ENCODE measurements around the gene LZTR1. TPM values are rescaled to one million over a fixed set of nuclear protein-coding genes. Genes with fewer than 3 reads are reported as not detected.
A peak's percentile ranks its signal among the peaks of the same experiment; 100 is the strongest.

Gene LZTR1
- total and polyA plus RNA-seq, 3 experiments from 2014 or later: 17.1 to 78.7 (median 75.0) TPM

GRCh38 chr22:20946080-20946986 is 35.8 kb upstream of the LZTR1 start:
- H3K27ac ChIP-seq (ENCODE audit: low read depth, low read length): no peak overlapping the region
- H3K4me1 ChIP-seq (ENCODE audit: insufficient read depth, low read length): peaks cover 17% of the 10 kb centered on the region
- Mint-ChIP-seq H3K4me1 (peaks cover 53 to 72% (median 71%) of the 10 kb centered on the region in 3 donors), H3K9me3 (no peaks in the 10 kb centered on the region), H3K27me3 (no peaks in the 10 kb centered on the region), H3K36me3 (peaks cover 0 to 54% (median 10%) of the 10 kb centered on the region in 3 donors), H3K27ac (peak overlapping the region in 6 of 8 donors; percentile 66 to 91 (median 77)), H3K4me3 (peak overlapping the region in 1 of 7 donors; percentile 83)
- H3K4me3 ChIP-seq (ENCODE audit: low read length): no peak overlapping the region
- H3K27me3 ChIP-seq (ENCODE audit: insufficient read depth, low read length, poor library complexity, severe bottlenecking): no peaks in the 10 kb centered on the region
- H3K36me3 ChIP-seq (ENCODE audit: insufficient read depth, low read length): peaks cover 35% of the 10 kb centered on the region
- H3K9me3 ChIP-seq (ENCODE audit: low read length): no peaks in the 10 kb centered on the region
- DNase-seq: no peak
- CTCF ChIA-PET: no interaction called here
- POLR2A ChIA-PET: no interaction called here

GRCh38 chr22:20946991-20947390 is 35.1 kb upstream of the LZTR1 start:
- Histone ChIP-seq H3K4me3 (ENCODE audit: low read length) (no peak overlapping the region), H3K27me3 (ENCODE audit: insufficient read depth, low read length, poor library complexity, severe bottlenecking) (no peaks in the 10 kb centered on the region), H3K36me3 (ENCODE audit: insufficient read depth, low read length) (peaks cover 41% of the 10 kb centered on the region), H3K4me1 (ENCODE audit: insufficient read depth, low read length) (peaks cover 15% of the 10 kb centered on the region), H3K27ac (ENCODE audit: low read depth, low read length) (no peak overlapping the region), H3K9me3 (ENCODE audit: low read length) (no peaks in the 10 kb centered on the region)
- DNase-seq: no peak
- Mint-ChIP-seq H3K4me1 (peaks cover 49 to 67% (median 64%) of the 10 kb centered on the region in 3 donors), H3K36me3 (peaks cover 0 to 60% (median 10%) of the 10 kb centered on the region in 3 donors), H3K27ac (peak overlapping the region in 3 of 8 donors; percentile 33 to 91 (median 66)), H3K9me3 (no peaks in the 10 kb centered on the region), H3K27me3 (no peaks in the 10 kb centered on the region), H3K4me3 (peak overlapping the region in 1 of 7 donors; percentile 83)
- CTCF ChIA-PET: interaction anchor here (1.3 kb wide), 1 partner anchor 11 kb away, joined by 3 read pairs; no protein-coding TSS in a partner anchor
- POLR2A ChIA-PET: no interaction called here

- CTCF ChIA-PET: no interaction called here
- Histone ChIP-seq H3K4me1 (ENCODE audit: insufficient read depth, low read length) (peaks cover 6% of the 10 kb centered on the region), H3K36me3 (ENCODE audit: insufficient read depth, low read length) (peaks cover 47% of the 10 kb centered on the region)
These were observed 33.6 kb upstream of the LZTR1 start for GRCh38 chr22:20948450-20948849.

GRCh38 chr22:20948989-20949388 is 33.1 kb upstream of the LZTR1 start:
- H3K36me3 Mint-ChIP-seq: peaks cover 9 to 68% (median 12%) of the 10 kb centered on the region in 3 donors
- Histone ChIP-seq H3K27me3 (ENCODE audit: insufficient read depth, low read length, poor library complexity, severe bottlenecking) (no peaks in the 10 kb centered on the region), H3K36me3 (ENCODE audit: insufficient read depth, low read length) (peaks cover 44% of the 10 kb centered on the region), H3K27ac (ENCODE audit: low read depth, low read length) (no peak overlapping the region), H3K4me3 (ENCODE audit: low read length) (no peak overlapping the region), H3K9me3 (ENCODE audit: low read length) (no peaks in the 10 kb centered on the region), H3K4me1 (ENCODE audit: insufficient read depth, low read length) (peaks cover 6% of the 10 kb centered on the region)
- no peaks in the 10 kb centered on the region for H3K9me3 Mint-ChIP-seq
- DNase-seq: no peak
- H3K27me3 Mint-ChIP-seq: no peaks in the 10 kb centered on the region
- H3K4me3 Mint-ChIP-seq: peak overlapping the region in 1 of 7 donors; percentile 27
- H3K4me1 Mint-ChIP-seq: peaks cover 33 to 47% (median 44%) of the 10 kb centered on the region in 3 donors
- ChIA-PET POLR2A (no interaction called here), CTCF (no interaction called here)
- H3K27ac Mint-ChIP-seq: peak overlapping the region in 3 of 8 donors; percentile 23 to 50 (median 48)

More at GRCh38 chr22:20948450-20948849, 33.6 kb upstream of the LZTR1 start:
- H3K27ac ChIP-seq (ENCODE audit: low read depth, low read length): no peak overlapping the region
- H3K27ac Mint-ChIP-seq: no peak overlapping the region
- H3K27me3 Mint-ChIP-seq: no peaks in the 10 kb centered on the region
- H3K27me3 ChIP-seq (ENCODE audit: insufficient read depth, low read length, poor library complexity, severe bottlenecking): no peaks in the 10 kb centered on the region
- no peak for DNase-seq
- H3K4me3 Mint-ChIP-seq: no peak overlapping the region
- H3K9me3 ChIP-seq (ENCODE audit: low read length): no peaks in the 10 kb centered on the region
- peaks cover 4 to 65% (median 13%) of the 10 kb centered on the region in 3 donors for H3K36me3 Mint-ChIP-seq
- POLR2A ChIA-PET: no interaction called here
- peaks cover 38 to 52% (median 50%) of the 10 kb centered on the region in 3 donors for H3K4me1 Mint-ChIP-seq
- no peak overlapping the region for H3K4me3 ChIP-seq (ENCODE audit: low read length)
- H3K9me3 Mint-ChIP-seq: no peaks in the 10 kb centered on the region

- H3K27me3 Mint-ChIP-seq: no peaks in the 10 kb centered on the region
- H3K4me3 ChIP-seq (ENCODE audit: low read length): no peak overlapping the region
- peak in 1 of 5 donors; percentile 8 for DNase-seq
- H3K27ac ChIP-seq (ENCODE audit: low read depth, low read length): no peak overlapping the region
- ChIA-PET POLR2A (no interaction called here), CTCF (interaction anchor here (1.6 kb wide), 1 partner anchor 11 kb away, joined by 10 read pairs; no protein-coding TSS in a partner anchor)
- peaks cover 44% of the 10 kb centered on the region for H3K36me3 ChIP-seq (ENCODE audit: insufficient read depth, low read length)
- H3K27ac Mint-ChIP-seq: peak overlapping the region in 5 of 8 donors; percentile 10 to 77 (median 23)
- H3K9me3 Mint-ChIP-seq: no peaks in the 10 kb centered on the region
- H3K27me3 ChIP-seq (ENCODE audit: insufficient read depth, low read length, poor library complexity, severe bottlenecking): no peaks in the 10 kb centered on the region
- peaks cover 33 to 46% (median 42%) of the 10 kb centered on the region in 3 donors for H3K4me1 Mint-ChIP-seq
- no peaks in the 10 kb centered on the region for H3K9me3 ChIP-seq (ENCODE audit: low read length)
- H3K36me3 Mint-ChIP-seq: peaks cover 9 to 71% (median 12%) of the 10 kb centered on the region in 3 donors
- no peak overlapping the region for H3K4me3 Mint-ChIP-seq
- peaks cover 6% of the 10 kb centered on the region for H3K4me1 ChIP-seq (ENCODE audit: insufficient read depth, low read length)
These were observed 32.4 kb upstream of the LZTR1 start for GRCh38 chr22:20949698-20950183.

GRCh38 chr22:20951151-20951931 is 30.8 kb upstream of the LZTR1 start:
- H3K27ac Mint-ChIP-seq: peak overlapping the region in 1 of 8 donors; percentile 36
- no peak overlapping the region for H3K4me3 Mint-ChIP-seq
- H3K9me3 ChIP-seq (ENCODE audit: low read length): no peaks in the 10 kb centered on the region
- peaks cover 44% of the 10 kb centered on the region for H3K36me3 ChIP-seq (ENCODE audit: insufficient read depth, low read length)
- peaks cover 6% of the 10 kb centered on the region for H3K4me1 ChIP-seq (ENCODE audit: insufficient read depth, low read length)
- peaks cover 2 to 3% of the 10 kb centered on the region in 2 donors for H3K27me3 Mint-ChIP-seq
- no peak overlapping the region for H3K27ac ChIP-seq (ENCODE audit: low read depth, low read length)
- H3K4me1 Mint-ChIP-seq: peaks cover 22 to 31% (median 31%) of the 10 kb centered on the region in 3 donors
- ChIA-PET POLR2A (no interaction called here), CTCF (interaction anchor here (1.6 kb wide), 1 partner anchor 9 kb away, joined by 10 read pairs; no protein-coding TSS in a partner anchor)
- no peaks in the 10 kb centered on the region for H3K27me3 ChIP-seq (ENCODE audit: insufficient read depth, low read length, poor library complexity, severe bottlenecking)
- H3K36me3 Mint-ChIP-seq: peaks cover 9 to 65% (median 12%) of the 10 kb centered on the region in 3 donors
- H3K9me3 Mint-ChIP-seq: no peaks in the 10 kb centered on the region
- no peak overlapping the region for H3K4me3 ChIP-seq (ENCODE audit: low read length)
- DNase-seq: no peak

GRCh38 chr22:20951932-20952380 is 30.1 kb upstream of the LZTR1 start:
- H3K4me1 ChIP-seq (ENCODE audit: insufficient read depth, low read length): peaks cover 9% of the 10 kb centered on the region
- no peaks in the 10 kb centered on the region for H3K9me3 ChIP-seq (ENCODE audit: low read length)
- no peak overlapping the region for H3K4me3 Mint-ChIP-seq
- ChIA-PET CTCF (no interaction called here), POLR2A (no interaction called here)
- H3K27ac ChIP-seq (ENCODE audit: low read depth, low read length): no peak overlapping the region
- no peaks in the 10 kb centered on the region for H3K27me3 ChIP-seq (ENCODE audit: insufficient read depth, low read length, poor library complexity, severe bottlenecking)
- H3K4me1 Mint-ChIP-seq: peaks cover 19 to 30% (median 25%) of the 10 kb centered on the region in 3 donors
- H3K36me3 Mint-ChIP-seq: peaks cover 9 to 60% (median 12%) of the 10 kb centered on the region in 3 donors
- H3K4me3 ChIP-seq (ENCODE audit: low read length): no peak overlapping the region
- H3K36me3 ChIP-seq (ENCODE audit: insufficient read depth, low read length): peaks cover 44% of the 10 kb centered on the region
- no peaks in the 10 kb centered on the region for H3K9me3 Mint-ChIP-seq
- peaks cover 4 to 6% of the 10 kb centered on the region in 2 donors for H3K27me3 Mint-ChIP-seq
- no peak for DNase-seq
- peak overlapping the region in 1 of 8 donors; percentile 50 for H3K27ac Mint-ChIP-seq
